Thyroid gland (tissue), 4 donors: Measurements from ENCODE around the gene C9orf152.

Experiments
- CTCF ChIP-seq, 6 experiments: fragments of 200-600 bp in 3 of 6; fragments of 450-650 bp in 3 of 6; sonication (generic) in 3 of 6; IDR thresholded peaks; one replicate each; pipeline ENCODE4 v1.5.1; 2016 to 2019; ENCODE audit warnings: antibody characterized with exemption in 6 of 6, mild to moderate bottlenecking in 2 of 6, inconsistent platforms in 1 of 6, moderate library complexity in 1 of 6
- POLR2A ChIP-seq, 2 donors: fragments of 450-650 bp; IDR thresholded peaks; one replicate each; pipeline ENCODE4 v1.6.1; 2017; ENCODE audit warnings: antibody characterized with exemption in 2 of 2, mild to moderate bottlenecking in 2 of 2, moderate library complexity in 1 of 2

DNA sequence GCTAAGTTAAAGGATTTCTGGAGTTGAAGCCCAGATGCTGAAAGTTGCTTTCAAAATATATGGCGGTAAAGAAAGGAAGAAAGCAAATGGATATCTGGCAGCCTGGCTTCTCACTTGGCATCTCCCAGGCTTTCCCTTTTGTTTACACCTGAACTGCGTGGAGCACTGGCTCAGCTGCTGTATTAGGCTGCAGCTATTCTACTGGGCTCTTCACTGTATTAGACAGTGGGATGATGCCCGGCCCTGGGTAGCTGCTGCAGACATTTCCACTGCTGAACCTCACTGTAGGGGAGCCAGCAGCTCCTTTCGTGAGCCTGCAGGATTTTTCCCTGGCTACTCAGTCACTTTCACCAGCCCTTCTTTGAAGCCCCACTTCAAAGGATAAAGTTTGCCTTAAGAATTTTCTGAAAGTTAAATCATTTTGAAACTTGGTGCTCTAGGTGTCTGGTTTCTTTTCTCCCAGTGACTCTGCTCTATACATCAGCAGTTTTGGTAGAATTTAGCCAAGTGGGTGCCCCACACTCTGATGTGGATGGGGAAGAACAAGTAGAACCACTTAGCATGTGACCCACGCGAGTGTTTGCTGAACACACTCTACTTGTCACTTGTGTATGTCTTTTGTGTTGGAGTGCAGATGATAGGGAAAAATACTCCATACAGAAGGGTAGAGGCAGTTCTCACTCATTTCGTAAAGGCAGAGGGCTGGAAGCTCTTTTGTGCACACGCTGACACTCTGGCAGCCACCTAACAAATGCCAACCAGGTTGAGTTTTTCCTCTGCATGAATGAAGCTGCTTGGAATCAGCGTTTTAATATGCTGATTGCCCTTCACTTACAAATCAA, 49.9 kb downstream of the C9orf152 start:
- TF ChIP-seq POLR2A (IDR thresholded peaks at IDR 0.05) = no peak
- no peak for TF ChIP-seq CTCF (IDR thresholded peaks at IDR 0.05)
